Measurements from ENCODE around the gene ZNF652.

- no peak for TF ChIP-seq CTCF (IDR thresholded peaks at IDR 0.05; ENCODE audit: low read length)
- TF ChIP-seq EZH2 (IDR thresholded peaks at IDR 0.05; ENCODE audit: borderline replicate concordance, low read length): no peak
These were observed 1.9 kb downstream of the ZNF652 start for GRCh38 chr17:49359990-49360795.

All from OCI-LY1 (cell line).